Endothelial cell of umbilical vein (primary cell): ENCODE results near the gene TLR6. TPM values are rescaled to one million over a fixed set of nuclear protein-coding genes. Genes with fewer than 3 reads are reported as not detected.

Experiments used
- BruUV-seq: library from RNA; stranded (reverse); fragments of 400-500 nt; replicated peaks from 2 replicates; lab custom pipeline; 2021; lab: Mats Ljungman, UMichigan
- CTCF ChIA-PET: fragments of 300-600, 350-600 bp; sonication (Branson Sonifier 250); formaldehyde crosslinking; loops from one replicate; lab custom pipeline; 2021; ENCODE audit warnings: antibody characterized with exemption, inconsistent platforms; lab: Charles Lee
- POLR2A ChIA-PET: fragments of 300-600, 350-600 bp; sonication (Branson Sonifier 250); formaldehyde crosslinking; loops from one replicate; lab custom pipeline; 2021; ENCODE audit warnings: antibody characterized with exemption, inconsistent platforms; lab: Charles Lee
- DNase-seq: peaks from one replicate; pipeline ENCODE4 v3.0.0-alpha.2; 2011; ENCODE audit warnings: low read depth, low spot score
- FAIRE-seq: peaks from 2 replicates; lab custom pipeline; 2011; peaks lifted over from hg19 to GRCh38; lab: Jason Lieb, UNC
- H2AFZ ChIP-seq: 2 replicates; pipeline ENCODE4 v1.6.0; 2012; ENCODE audit warnings: low read depth, low read length, control low read depth, inconsistent platforms
- H3K27ac ChIP-seq: 2 replicates; pipeline ENCODE4 v1.5.1; 2011; ENCODE audit warnings: low read depth, mild to moderate bottlenecking, control low read depth, low read length, moderate library complexity; ENCODE audit not compliant: insufficient read depth
- H3K27me3 ChIP-seq, 2 experiments: 2 replicates each; pipeline versions ENCODE4 v1.6.0 to v1.6.1; 2011; ENCODE audit warnings: low read length in 2 of 2, mixed read lengths in 1 of 2; ENCODE audit not compliant: control insufficient read depth in 2 of 2, insufficient read depth in 2 of 2
- H3K36me3 ChIP-seq, 2 experiments: 2 replicates in 1 of 2; 3 replicates in 1 of 2; pipeline ENCODE4 v1.5.1; 2011; ENCODE audit warnings: low read length in 2 of 2, mild to moderate bottlenecking in 1 of 2, moderate library complexity in 1 of 2; ENCODE audit not compliant: control insufficient read depth in 2 of 2, insufficient read depth in 2 of 2; ENCODE audit errors: extremely low read depth in 1 of 2
- H3K4me1 ChIP-seq: 3 replicates; pipeline ENCODE4 v1.5.1; 2011; ENCODE audit warnings: mild to moderate bottlenecking, low read length; ENCODE audit not compliant: control insufficient read depth, insufficient read depth; ENCODE audit errors: extremely low read depth
- H3K4me2 ChIP-seq: 2 replicates; pipeline ENCODE4 v1.6.1; 2011; ENCODE audit warnings: low read length, control low read depth, mixed read lengths; ENCODE audit not compliant: insufficient read depth
- H3K4me3 ChIP-seq, 3 experiments: fragments of 200-600 bp in 1 of 3; sonication (generic), shearing (Covaris generic) in 1 of 3; replicated peaks in 1 of 3; 2 replicates each; pipeline ENCODE4 v1.5.1; 2011 to 2016; ENCODE audit warnings: control low read depth in 3 of 3, low read length in 3 of 3, mild to moderate bottlenecking in 2 of 3, inconsistent platforms in 1 of 3, low read depth in 1 of 3, moderate library complexity in 1 of 3; ENCODE audit not compliant: insufficient read depth in 1 of 3
- H3K79me2 ChIP-seq: 2 replicates; pipeline ENCODE4 v1.6.0; 2012; ENCODE audit warnings: low read length, inconsistent platforms; ENCODE audit not compliant: control insufficient read depth, insufficient read depth
- H3K9ac ChIP-seq: replicated peaks from 2 replicates; pipeline ENCODE3; 2011; ENCODE audit warnings: low read length, control low read depth; ENCODE audit not compliant: insufficient read depth; ENCODE audit errors: extremely low read depth
- H3K9me1 ChIP-seq: replicated peaks from 3 replicates; pipeline ENCODE4 v1.6.0; 2011; ENCODE audit warnings: mild to moderate bottlenecking, low read length; ENCODE audit not compliant: control insufficient read depth, insufficient read depth; ENCODE audit errors: extremely low read depth
- H3K9me3 ChIP-seq: replicated peaks from 2 replicates; pipeline ENCODE4 v1.5.1; 2012; ENCODE audit warnings: low read length, inconsistent platforms; ENCODE audit not compliant: control insufficient read depth, insufficient read depth
- H4K20me1 ChIP-seq: replicated peaks from 2 replicates; pipeline ENCODE3; 2011; ENCODE audit warnings: mild to moderate bottlenecking, low read length; ENCODE audit not compliant: control insufficient read depth, insufficient read depth; ENCODE audit errors: extremely low read depth
- FOS ChIP-seq: IDR thresholded peaks from 2 replicates; pipeline ENCODE4 v1.6.1; 2011; ENCODE audit warnings: mild to moderate bottlenecking, low read length, moderate library complexity, borderline replicate concordance; ENCODE audit not compliant: insufficient read depth
- JUN ChIP-seq: IDR thresholded peaks from 2 replicates; pipeline ENCODE4 v1.6.1; 2011; ENCODE audit warnings: borderline replicate concordance, low read depth; ENCODE audit not compliant: insufficient read length, insufficient read depth
- MYC ChIP-seq: IDR thresholded peaks from one replicate; pipeline ENCODE4 v1.6.1; 2011; ENCODE audit warnings: mild to moderate bottlenecking, low read depth, low read length
- POLR2A ChIP-seq: IDR thresholded peaks from 2 replicates; pipeline ENCODE4 v1.6.1; 2012; ENCODE audit warnings: low read depth, mild to moderate bottlenecking, control low read depth, low read length
- POLR2AphosphoS5 ChIP-seq: IDR thresholded peaks from 2 replicates; pipeline ENCODE4 v1.6.1; 2012; ENCODE audit warnings: low read depth, mild to moderate bottlenecking, control low read depth, low read length, moderate library complexity; ENCODE audit not compliant: insufficient read depth
- dilution Hi-C: fragments of 300-500 bp; cut with MboI; formaldehyde crosslinking; loops from one replicate; pipeline ENCODE4 v1.15.0; 2019; ENCODE audit warnings: low sequenced_read_pairs; ENCODE audit not compliant: extremely low pct_ligation_motif_present
- intact Hi-C: fragments of 100-400 bp; cut with micrococcal nuclease; formaldehyde crosslinking; loops from one replicate; pipeline ENCODE4 v1.10.0; 2022
- polyA plus RNA-seq, 4 experiments: library from polyadenylated mRNA; depleted of rRNA in 3 of 4; stranded (reverse) in 3 of 4; unstranded in 1 of 4; fragments of >200 nt; gene quantifications; 2 replicates each; pipeline versions ENCODE4 v1.2.1 to v1.2.3, GENCODE V29; 2011 to 2012; ENCODE audit warnings: missing spikeins in 1 of 4
- total RNA-seq: library from RNA; stranded (reverse); gene quantifications from 2 replicates; pipeline ENCODE4 v1.2.3, GENCODE V29; 2021
- TF ChIP-seq, protein P1 (sequence below): IDR thresholded peaks from 2 replicates; pipeline ENCODE4 v1.6.1; 2011; ENCODE audit not compliant: insufficient read depth, insufficient read length

Gene TLR6
- total and polyA plus RNA-seq, 2 donors (not counting 3 experiments of a cell fraction or from before 2014, with no cell fraction given), result 0.19 to 1.7 TPM

DNA sequence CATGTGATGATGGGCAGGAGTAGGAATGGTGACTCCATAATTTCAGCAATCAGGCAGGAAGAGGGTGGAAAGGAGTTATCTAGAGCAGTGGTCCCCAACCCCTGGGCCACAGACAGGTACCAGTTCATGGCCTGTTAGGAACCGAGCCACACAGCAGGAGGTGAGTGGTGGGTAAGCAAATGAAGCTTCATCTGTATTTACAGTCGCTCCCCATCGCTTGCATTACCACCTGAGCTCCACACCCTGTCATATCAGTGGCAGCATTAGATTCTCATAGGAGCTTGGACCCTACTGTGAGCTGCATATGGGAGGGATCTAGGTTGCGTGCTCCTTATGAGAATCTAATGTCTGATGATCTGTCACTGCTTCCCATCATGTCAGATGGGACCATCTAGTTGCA is 72.5 kb downstream of the TLR6 start:
- Histone ChIP-seq H3K36me3 (no peaks in the 10 kb centered on the region), H3K4me1 (no peaks in the 10 kb centered on the region), H3K4me2 (no peak overlapping the region), H3K9me1 (no peaks in the 10 kb centered on the region), H3K4me3 (no peak overlapping the region), H3K9me3 (no peaks in the 10 kb centered on the region), H3K27ac (no peak overlapping the region), H4K20me1 (no peaks in the 10 kb centered on the region), H2AFZ (no peak overlapping the region), H3K27me3 (no peaks in the 10 kb centered on the region), H3K79me2 (no peaks in the 10 kb centered on the region), H3K9ac (no peak overlapping the region)
- no TSS peak for BruUV-seq
- FAIRE-seq (no peak), DNase-seq (no peak)
- dilution Hi-C loops (no loop called here), intact Hi-C loops (no loop called here)
- ChIA-PET POLR2A (no interaction called here), CTCF (interaction anchor here (0.6 to 4.6 kb wide), 3 partner anchors 20 to 1426 kb away, joined by 3 to 89 read pairs (median 31); partner anchors contain the start of gene TLR1)
- TF ChIP-seq POLR2A (no peak), JUN (no peak)

DNA sequence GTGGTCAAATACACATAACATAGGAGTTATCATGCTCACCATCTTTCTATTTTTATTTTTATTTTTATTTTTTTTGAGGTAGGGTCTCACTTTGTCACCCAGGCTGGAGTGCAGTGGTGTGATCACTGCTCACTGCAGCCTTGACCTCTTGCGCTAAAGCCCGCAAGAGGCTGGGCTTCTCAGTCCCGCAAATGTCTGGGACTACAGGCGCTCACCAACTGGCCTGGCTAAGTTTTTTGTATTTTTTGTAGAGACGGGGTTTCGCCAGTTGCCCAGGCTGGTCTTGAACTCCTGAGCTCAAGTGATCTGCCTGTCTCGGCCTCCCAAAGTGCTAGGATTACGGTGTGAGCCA is 73.5 kb downstream of the TLR6 start:
- ChIA-PET POLR2A (no interaction called here), CTCF (interaction anchor here (0.6 to 4.6 kb wide), 34 partner anchors 8 to 747 kb away, joined by 3 to 89 read pairs (median 4); partner anchors contain the start of gene TLR1)
- Histone ChIP-seq H3K4me1 (no peaks in the 10 kb centered on the region), H3K79me2 (no peaks in the 10 kb centered on the region), H3K9me1 (no peaks in the 10 kb centered on the region), H3K4me2 (no peak overlapping the region), H3K9me3 (no peaks in the 10 kb centered on the region), H2AFZ (no peak overlapping the region), H3K27ac (no peak overlapping the region), H3K9ac (no peak overlapping the region), H3K27me3 (peaks cover 0 to 2% of the 10 kb centered on the region in 2 experiments), H4K20me1 (no peaks in the 10 kb centered on the region), H3K4me3 (no peak overlapping the region), H3K36me3 (no peaks in the 10 kb centered on the region)
- no TSS peak for BruUV-seq
- intact Hi-C loops, result loop anchor here (2.0 kb wide), 2 partner anchors 604 to 720 kb away; no protein-coding TSS in a partner anchor
- no peak for FAIRE-seq
- TF ChIP-seq MYC (no peak), POLR2AphosphoS5 (no peak), POLR2A (no peak), FOS (no peak)
- TF ChIP-seq, protein P1, sequence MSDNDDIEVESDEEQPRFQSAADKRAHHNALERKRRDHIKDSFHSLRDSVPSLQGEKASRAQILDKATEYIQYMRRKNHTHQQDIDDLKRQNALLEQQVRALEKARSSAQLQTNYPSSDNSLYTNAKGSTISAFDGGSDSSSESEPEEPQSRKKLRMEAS, result no peak
- dilution Hi-C loops, result no loop called here
- DNase-seq, result no peak
